CD14-positive monocyte (primary cell): ENCODE results near the gene TBX6. TPM values are rescaled to one million over a fixed set of nuclear protein-coding genes. Genes with fewer than 3 reads are reported as not detected.

Experiments used
- DNase-seq, 3 donors: peaks; one replicate each; pipeline ENCODE4 v3.0.0-alpha.2; 2011 to 2022
- H2AFZ ChIP-seq: 2 replicates; pipeline ENCODE4 v1.6.0; 2012; ENCODE audit warnings: mild to moderate bottlenecking, low read depth, low read length, inconsistent platforms; ENCODE audit not compliant: insufficient read depth, poor library complexity, severe bottlenecking
- H3K27ac ChIP-seq, 2 donors: 1 replicate in 1 of 2; 2 replicates in 1 of 2; pipeline ENCODE4 v1.5.1; 2012 to 2013; ENCODE audit warnings: low read length in 2 of 2, control low read depth in 1 of 2, inconsistent platforms in 1 of 2, low read depth in 1 of 2, mild to moderate bottlenecking in 1 of 2
- H3K27me3 ChIP-seq, 2 donors: one replicate each; pipeline versions ENCODE4 v1.6.0 to v1.6.1; 2011 to 2013; ENCODE audit warnings: low read length in 2 of 2; ENCODE audit not compliant: control insufficient read depth in 2 of 2, insufficient read depth in 2 of 2
- H3K36me3 ChIP-seq, 2 donors: replicated peaks in 1 of 2; 1 replicate in 1 of 2; 2 replicates in 1 of 2; pipeline versions ENCODE4 v1.5.1 to v1.6.1; 2012 to 2013; ENCODE audit warnings: low read length in 2 of 2, control low read depth in 1 of 2, inconsistent platforms in 1 of 2, mild to moderate bottlenecking in 1 of 2; ENCODE audit not compliant: insufficient read depth in 2 of 2, control insufficient read depth in 1 of 2
- H3K4me1 ChIP-seq, 2 donors: 1 replicate in 1 of 2; 2 replicates in 1 of 2; pipeline versions ENCODE4 v1.5.1 to v1.6.1; 2012 to 2013; ENCODE audit warnings: low read length in 2 of 2, control low read depth in 1 of 2, inconsistent platforms in 1 of 2, mild to moderate bottlenecking in 1 of 2, moderate library complexity in 1 of 2; ENCODE audit not compliant: insufficient read depth in 2 of 2, control insufficient read depth in 1 of 2
- H3K4me2 ChIP-seq: replicated peaks from 2 replicates; pipeline ENCODE3; 2012; ENCODE audit warnings: low read length, moderate library complexity, mild to moderate bottlenecking; ENCODE audit not compliant: poor library complexity, severe bottlenecking; ENCODE audit errors: extremely low read depth
- H3K4me3 ChIP-seq, 3 experiments: fragments of 200-600 bp in 1 of 3; sonication (generic) in 1 of 3; replicated peaks in 1 of 3; 1 replicate in 2 of 3; 2 replicates in 1 of 3; pipeline ENCODE4 v1.5.1; 2011 to 2013; ENCODE audit warnings: low read length in 3 of 3, mild to moderate bottlenecking in 3 of 3, control low read depth in 2 of 3, low read depth in 2 of 3, inconsistent platforms in 1 of 3, moderate library complexity in 1 of 3
- H3K79me2 ChIP-seq: 2 replicates; pipeline ENCODE4 v1.6.0; 2012; ENCODE audit warnings: mild to moderate bottlenecking, control low read depth, inconsistent platforms, low read length, moderate library complexity; ENCODE audit not compliant: insufficient read depth
- H3K9ac ChIP-seq: 2 replicates; pipeline ENCODE4 v1.6.0; 2017; ENCODE audit warnings: low read length, mild to moderate bottlenecking; ENCODE audit not compliant: insufficient read depth, poor library complexity, severe bottlenecking
- H3K9me3 ChIP-seq, 2 donors: replicated peaks in 1 of 2; 1 replicate in 1 of 2; 2 replicates in 1 of 2; pipeline versions ENCODE4 v1.5.1 to v1.6.1; 2012 to 2013; ENCODE audit warnings: low read length in 2 of 2, control low read depth in 1 of 2; ENCODE audit not compliant: control insufficient read depth in 1 of 2, insufficient read depth in 1 of 2
- H4K20me1 ChIP-seq: 2 replicates; pipeline ENCODE4 v1.6.0; 2012; ENCODE audit warnings: mild to moderate bottlenecking, low read length, control low read depth, moderate library complexity; ENCODE audit not compliant: insufficient read depth
- H3K27ac Mint-ChIP-seq, 7 donors: one replicate each; pipeline ENCODE4 v1.8.0; 2020; ENCODE audit warnings: mild to moderate bottlenecking in 7 of 7, mixed read lengths in 7 of 7, moderate library complexity in 6 of 7, inconsistent platforms in 2 of 7
- H3K27me3 Mint-ChIP-seq, 3 donors: one replicate each; pipeline ENCODE4 v1.8.0; 2021 to 2022; ENCODE audit warnings: low read depth in 3 of 3, mild to moderate bottlenecking in 3 of 3, mixed read lengths in 3 of 3, moderate library complexity in 3 of 3, inconsistent platforms in 1 of 3
- H3K36me3 Mint-ChIP-seq, 2 donors: one replicate each; pipeline ENCODE4 v1.8.0; 2020; ENCODE audit warnings: mixed read lengths in 2 of 2, inconsistent platforms in 1 of 2, mild to moderate bottlenecking in 1 of 2
- H3K4me1 Mint-ChIP-seq: one replicate; pipeline ENCODE4 v1.8.0; 2020; ENCODE audit warnings: mild to moderate bottlenecking, mixed read lengths
- H3K4me3 Mint-ChIP-seq, 2 donors: one replicate each; pipeline ENCODE4 v1.8.0; 2020; ENCODE audit warnings: mild to moderate bottlenecking in 2 of 2, mixed read lengths in 2 of 2, moderate library complexity in 1 of 2
- H3K9me3 Mint-ChIP-seq, 7 donors: one replicate each; pipeline ENCODE4 v1.8.0; 2020 to 2022; ENCODE audit warnings: mixed read lengths in 7 of 7, mild to moderate bottlenecking in 6 of 7, moderate library complexity in 6 of 7, inconsistent platforms in 2 of 7
- CTCF ChIP-seq: fragments of 200-600 bp; IDR thresholded peaks from one replicate; pipeline ENCODE4 v1.8.0; 2022; ENCODE audit warnings: antibody characterized with exemption, mild to moderate bottlenecking
- WGBS: methylation state at CpG from one replicate; pipeline ENCODE4 v1.1.5; 2013; ENCODE audit warnings: missing lambda C conversion rate; ENCODE audit not compliant: insufficient coverage; 5-methylcytosine and 5-hydroxymethylcytosine counted together
- intact Hi-C, 2 donors: fragments of 100-400 bp; cut with micrococcal nuclease; formaldehyde crosslinking; loops; one replicate each; pipeline versions ENCODE4 v1.15.0 to v1.15.1; 2023
- polyA plus RNA-seq, 3 donors: library from polyadenylated mRNA; depleted of rRNA in 1 of 3; unstranded in 2 of 3; stranded (reverse) in 1 of 3; fragments of 300-500 nt in 2 of 3; fragments of >200 nt in 1 of 3; fragmentation: Illumina TruSeq in 2 of 3; gene quantifications; 1 replicate in 2 of 3; 2 replicates in 1 of 3; pipeline ENCODE4 v1.2.3, GENCODE V29; 2012 to 2021

The TBX6 gene
- polyA plus RNA-seq, 3 donors, result 0.10 to 0.65 (median 0.11) TPM

- Mint-ChIP-seq H3K4me3 (no peak overlapping the region), H3K36me3 (peaks cover 56 to 86% of the 10 kb centered on the region in 2 donors), H3K4me1 (peaks cover 30% of the 10 kb centered on the region), H3K27me3 (peaks cover 0 to 4% (median 3%) of the 10 kb centered on the region in 3 donors), H3K27ac (peak overlapping the region in 5 of 7 donors; percentile 25 to 90 (median 71)), H3K9me3 (peaks cover 3 to 9% (median 7%) of the 10 kb centered on the region in 7 donors)
- no peak for TF ChIP-seq CTCF
- Histone ChIP-seq H3K79me2 (peaks cover 32% of the 10 kb centered on the region), H3K4me2 (no peak overlapping the region), H4K20me1 (peaks cover 54% of the 10 kb centered on the region), H3K27ac (peak overlapping the region in 1 of 2 donors; percentile 36), H3K9ac (no peak overlapping the region), H3K4me3 (no peak overlapping the region), H3K27me3 (no peaks in the 10 kb centered on the region), H3K4me1 (peaks cover 26 to 40% of the 10 kb centered on the region in 2 donors), H3K36me3 (peaks cover 62 to 73% of the 10 kb centered on the region in 2 donors), H2AFZ (no peak overlapping the region), H3K9me3 (peaks cover 0 to 4% of the 10 kb centered on the region in 2 donors)
- 96% methylated on average over 19 of the region's 24 CpGs for WGBS
- peak in 1 of 3 donors; percentile 3 for DNase-seq
- intact Hi-C loops, result no loop called here
Measured at GRCh38 chr16:30083216-30084055, 8.3 kb downstream of the TBX6 start.

- no peak overlapping the region for H3K4me3 ChIP-seq
- peaks cover 40% of the 10 kb centered on the region for H3K79me2 ChIP-seq
- no peaks in the 10 kb centered on the region for H3K27me3 ChIP-seq
- H3K27ac ChIP-seq, result peak overlapping the region in 1 of 2 donors; percentile 26
- H3K4me1 ChIP-seq, result peaks cover 27 to 40% of the 10 kb centered on the region in 2 donors
- peaks cover 62% of the 10 kb centered on the region for H4K20me1 ChIP-seq
- intact Hi-C loops, result no loop called here
- no peak overlapping the region for H3K4me2 ChIP-seq
- peaks cover 70 to 81% of the 10 kb centered on the region in 2 donors for H3K36me3 ChIP-seq
- no peak overlapping the region for H3K4me3 Mint-ChIP-seq
- H2AFZ ChIP-seq, result no peak overlapping the region
- TF ChIP-seq CTCF, result no peak
- H3K9me3 Mint-ChIP-seq, result peaks cover 3 to 7% (median 3%) of the 10 kb centered on the region in 7 donors
- peaks cover 0 to 4% (median 3%) of the 10 kb centered on the region in 3 donors for H3K27me3 Mint-ChIP-seq
- H3K27ac Mint-ChIP-seq, result peak overlapping the region in 4 of 7 donors; percentile 21 to 81 (median 34)
- no peak for DNase-seq
- H3K9ac ChIP-seq, result no peak overlapping the region
- H3K4me1 Mint-ChIP-seq, result peaks cover 33% of the 10 kb centered on the region
- H3K9me3 ChIP-seq, result peaks cover 0 to 4% of the 10 kb centered on the region in 2 donors
- H3K36me3 Mint-ChIP-seq, result peaks cover 63 to 87% of the 10 kb centered on the region in 2 donors
- WGBS, result 96% methylated on average over 13 of the region's 20 CpGs
Measured at GRCh38 chr16:30082545-30083090, 9.1 kb downstream of the TBX6 start.
